GM20000 (cell line): Measurements from ENCODE around the gene ATP6V0E2.

ENCODE experiments used
- DNase-seq: peaks from one replicate; pipeline ENCODE4 v3.0.0; 2012; ENCODE audit warnings: low spot score
- CTCF ChIP-seq: IDR thresholded peaks from 2 replicates; pipeline ENCODE4 v1.5.1; 2012; ENCODE audit warnings: mild to moderate bottlenecking, control low read depth; ENCODE audit errors: extremely low read depth, missing control alignments

Gene ATP6V0E2

GRCh38 chr7:149866139-149866778 lies 7.5 kb upstream of the ATP6V0E2 start:
- no peak for DNase-seq
- TF ChIP-seq CTCF: no peak

- no peak for DNase-seq
- TF ChIP-seq CTCF: no peak
Measured at GRCh38 chr7:149866779-149867447, 6.9 kb upstream of the ATP6V0E2 start.

GRCh38 chr7:149867762-149868622 lies 5.8 kb upstream of the ATP6V0E2 start:
- no peak for TF ChIP-seq CTCF
- no peak for DNase-seq

GRCh38 chr7:149868623-149869290 lies 5.0 kb upstream of the ATP6V0E2 start:
- no peak for DNase-seq
- TF ChIP-seq CTCF: no peak

- no peak for TF ChIP-seq CTCF
- DNase-seq: no peak
Measured at GRCh38 chr7:149869291-149869650, 4.5 kb upstream of the ATP6V0E2 start.

GRCh38 chr7:149869867-149870266 lies 3.9 kb upstream of the ATP6V0E2 start:
- DNase-seq: no peak
- TF ChIP-seq CTCF: no peak
